Right lobe of liver (tissue), 4 donors: ENCODE data around the gene NOS3.
"Not testable (repeated sequence)": the region's sequence is repeated elsewhere in the genome, so short reads cannot be mapped to it uniquely, and the experiment has no call there.

Source experiments
- CTCF ChIP-seq, 4 donors: fragments of 200-600 bp in 3 of 4; fragments of 450-650 bp in 1 of 4; IDR thresholded peaks; one replicate each; pipeline versions ENCODE4 v1.5.1 to v1.8.0; 2016 to 2022; ENCODE audit warnings: antibody characterized with exemption in 4 of 4, mild to moderate bottlenecking in 2 of 4
- POLR2A ChIP-seq: fragments of 450-650 bp; IDR thresholded peaks from one replicate; pipeline ENCODE4 v1.6.1; 2017; ENCODE audit warnings: antibody characterized with exemption, mild to moderate bottlenecking
- donor health status: DM: no; HTN: no; CAD: no.
- donor health status: DM: no; HTN: no; CAD: no.
- donor health status: DM: no; HTN: yes; CAD: no.

- TF ChIP-seq CTCF (IDR thresholded peaks at IDR 0.05); POLR2A: not testable (repeated sequence)
Measured at GRCh38 chr7:151043449-151043848, 52.6 kb downstream of the NOS3 start.
